ENCODE data around the gene ZNF680.
"Not testable (repeated sequence)": the region's sequence is repeated elsewhere in the genome, so short reads cannot be mapped to it uniquely, and the experiment has no call there.

Gene ZNF680

GRCh38 chr7:64555046-64555445, 7.8 kb downstream of the ZNF680 start:
- no peak for DNase-seq (ENCODE audit: low read depth)

GRCh38 chr7:64554188-64554587, 8.7 kb downstream of the ZNF680 start:
- not testable (repeated sequence) for DNase-seq (ENCODE audit: low read depth)

- DNase-seq (ENCODE audit: low read depth) = no peak
Measured at GRCh38 chr7:64551375-64552142, 11.3 kb downstream of the ZNF680 start.

GRCh38 chr7:64544010-64544409, 18.9 kb downstream of the ZNF680 start:
- DNase-seq (ENCODE audit: low read depth) = no peak

GRCh38 chr7:64541438-64542359, 21.2 kb downstream of the ZNF680 start:
- DNase-seq (ENCODE audit: low read depth) = peak; percentile 50

- no peak for DNase-seq (ENCODE audit: low read depth)
Measured at GRCh38 chr7:64533756-64534155, 29.1 kb downstream of the ZNF680 start.

- no peak for DNase-seq (ENCODE audit: low read depth)
Measured at GRCh38 chr7:64528770-64529169, 34.1 kb downstream of the ZNF680 start.

- no peak for DNase-seq (ENCODE audit: low read depth)
Measured at GRCh38 chr7:64521409-64521984, 41.4 kb downstream of the ZNF680 start.

GRCh38 chr7:64516451-64516850, 46.4 kb downstream of the ZNF680 start:
- DNase-seq (ENCODE audit: low read depth) = no peak

- no peak for DNase-seq (ENCODE audit: low read depth)
Measured at GRCh38 chr7:64515781-64516180, 47.1 kb downstream of the ZNF680 start.

GRCh38 chr7:64515330-64515729, 47.5 kb downstream of the ZNF680 start:
- no peak for DNase-seq (ENCODE audit: low read depth)

GRCh38 chr7:64509583-64509982, 53.3 kb downstream of the ZNF680 start:
- no peak for DNase-seq (ENCODE audit: low read depth)

- no peak for DNase-seq (ENCODE audit: low read depth)
Measured at GRCh38 chr7:64504581-64505120, 58.2 kb downstream of the ZNF680 start.

GRCh38 chr7:64498270-64498669, 64.6 kb downstream of the ZNF680 start:
- DNase-seq (ENCODE audit: low read depth) = no peak

- DNase-seq (ENCODE audit: low read depth) = no peak
Measured at GRCh38 chr7:64494912-64495461, 67.9 kb downstream of the ZNF680 start.

GRCh38 chr7:64485623-64486022, 77.2 kb downstream of the ZNF680 start:
- DNase-seq (ENCODE audit: low read depth) = no peak
